Endothelial cell of umbilical vein (primary cell): ENCODE measurements around the gene PPP1R10. TPM values are rescaled to one million over a fixed set of nuclear protein-coding genes. Genes with fewer than 3 reads are reported as not detected.

ENCODE experiments used
- BruUV-seq: library from RNA; stranded (reverse); fragments of 400-500 nt; replicated peaks from 2 replicates; lab custom pipeline; 2021; lab: Mats Ljungman, UMichigan
- CTCF ChIA-PET: fragments of 300-600, 350-600 bp; sonication (Branson Sonifier 250); formaldehyde crosslinking; loops from one replicate; lab custom pipeline; 2021; ENCODE audit warnings: antibody characterized with exemption, inconsistent platforms; lab: Charles Lee
- POLR2A ChIA-PET: fragments of 300-600, 350-600 bp; sonication (Branson Sonifier 250); formaldehyde crosslinking; loops from one replicate; lab custom pipeline; 2021; ENCODE audit warnings: antibody characterized with exemption, inconsistent platforms; lab: Charles Lee
- DNase-seq: peaks from one replicate; pipeline ENCODE4 v3.0.0-alpha.2; 2011; ENCODE audit warnings: low read depth, low spot score
- FAIRE-seq: peaks from 2 replicates; lab custom pipeline; 2011; peaks lifted over from hg19 to GRCh38; lab: Jason Lieb, UNC
- H2AFZ ChIP-seq: 2 replicates; pipeline ENCODE4 v1.6.0; 2012; ENCODE audit warnings: low read depth, low read length, control low read depth, inconsistent platforms
- H3K27ac ChIP-seq: 2 replicates; pipeline ENCODE4 v1.5.1; 2011; ENCODE audit warnings: low read depth, mild to moderate bottlenecking, control low read depth, low read length, moderate library complexity; ENCODE audit not compliant: insufficient read depth
- H3K27me3 ChIP-seq, 2 experiments: 2 replicates each; pipeline versions ENCODE4 v1.6.0 to v1.6.1; 2011; ENCODE audit warnings: low read length in 2 of 2, mixed read lengths in 1 of 2; ENCODE audit not compliant: control insufficient read depth in 2 of 2, insufficient read depth in 2 of 2
- H3K36me3 ChIP-seq, 2 experiments: 2 replicates in 1 of 2; 3 replicates in 1 of 2; pipeline ENCODE4 v1.5.1; 2011; ENCODE audit warnings: low read length in 2 of 2, mild to moderate bottlenecking in 1 of 2, moderate library complexity in 1 of 2; ENCODE audit not compliant: control insufficient read depth in 2 of 2, insufficient read depth in 2 of 2; ENCODE audit errors: extremely low read depth in 1 of 2
- H3K4me1 ChIP-seq: 3 replicates; pipeline ENCODE4 v1.5.1; 2011; ENCODE audit warnings: mild to moderate bottlenecking, low read length; ENCODE audit not compliant: control insufficient read depth, insufficient read depth; ENCODE audit errors: extremely low read depth
- H3K4me2 ChIP-seq: 2 replicates; pipeline ENCODE4 v1.6.1; 2011; ENCODE audit warnings: low read length, control low read depth, mixed read lengths; ENCODE audit not compliant: insufficient read depth
- H3K4me3 ChIP-seq, 3 experiments: fragments of 200-600 bp in 1 of 3; sonication (generic), shearing (Covaris generic) in 1 of 3; replicated peaks in 1 of 3; 2 replicates each; pipeline ENCODE4 v1.5.1; 2011 to 2016; ENCODE audit warnings: control low read depth in 3 of 3, low read length in 3 of 3, mild to moderate bottlenecking in 2 of 3, inconsistent platforms in 1 of 3, low read depth in 1 of 3, moderate library complexity in 1 of 3; ENCODE audit not compliant: insufficient read depth in 1 of 3
- H3K79me2 ChIP-seq: 2 replicates; pipeline ENCODE4 v1.6.0; 2012; ENCODE audit warnings: low read length, inconsistent platforms; ENCODE audit not compliant: control insufficient read depth, insufficient read depth
- H3K9ac ChIP-seq: replicated peaks from 2 replicates; pipeline ENCODE3; 2011; ENCODE audit warnings: low read length, control low read depth; ENCODE audit not compliant: insufficient read depth; ENCODE audit errors: extremely low read depth
- H3K9me1 ChIP-seq: replicated peaks from 3 replicates; pipeline ENCODE4 v1.6.0; 2011; ENCODE audit warnings: mild to moderate bottlenecking, low read length; ENCODE audit not compliant: control insufficient read depth, insufficient read depth; ENCODE audit errors: extremely low read depth
- H3K9me3 ChIP-seq: replicated peaks from 2 replicates; pipeline ENCODE4 v1.5.1; 2012; ENCODE audit warnings: low read length, inconsistent platforms; ENCODE audit not compliant: control insufficient read depth, insufficient read depth
- H4K20me1 ChIP-seq: replicated peaks from 2 replicates; pipeline ENCODE3; 2011; ENCODE audit warnings: mild to moderate bottlenecking, low read length; ENCODE audit not compliant: control insufficient read depth, insufficient read depth; ENCODE audit errors: extremely low read depth
- JUN ChIP-seq: IDR thresholded peaks from 2 replicates; pipeline ENCODE4 v1.6.1; 2011; ENCODE audit warnings: borderline replicate concordance, low read depth; ENCODE audit not compliant: insufficient read length, insufficient read depth
- POLR2A ChIP-seq: IDR thresholded peaks from 2 replicates; pipeline ENCODE4 v1.6.1; 2012; ENCODE audit warnings: low read depth, mild to moderate bottlenecking, control low read depth, low read length
- POLR2AphosphoS5 ChIP-seq: IDR thresholded peaks from 2 replicates; pipeline ENCODE4 v1.6.1; 2012; ENCODE audit warnings: low read depth, mild to moderate bottlenecking, control low read depth, low read length, moderate library complexity; ENCODE audit not compliant: insufficient read depth
- dilution Hi-C: fragments of 300-500 bp; cut with MboI; formaldehyde crosslinking; loops from one replicate; pipeline ENCODE4 v1.15.0; 2019; ENCODE audit warnings: low sequenced_read_pairs; ENCODE audit not compliant: extremely low pct_ligation_motif_present
- intact Hi-C: fragments of 100-400 bp; cut with micrococcal nuclease; formaldehyde crosslinking; loops from one replicate; pipeline ENCODE4 v1.10.0; 2022
- polyA plus RNA-seq, 4 experiments: library from polyadenylated mRNA; depleted of rRNA in 3 of 4; stranded (reverse) in 3 of 4; unstranded in 1 of 4; fragments of >200 nt; gene quantifications; 2 replicates each; pipeline versions ENCODE4 v1.2.1 to v1.2.3, GENCODE V29; 2011 to 2012; ENCODE audit warnings: missing spikeins in 1 of 4
- total RNA-seq: library from RNA; stranded (reverse); gene quantifications from 2 replicates; pipeline ENCODE4 v1.2.3, GENCODE V29; 2021

Gene PPP1R10
- total and polyA plus RNA-seq, 2 donors (not counting 3 experiments of a cell fraction or from before 2014, with no cell fraction given): 19.2 to 88.3 TPM

DNA sequence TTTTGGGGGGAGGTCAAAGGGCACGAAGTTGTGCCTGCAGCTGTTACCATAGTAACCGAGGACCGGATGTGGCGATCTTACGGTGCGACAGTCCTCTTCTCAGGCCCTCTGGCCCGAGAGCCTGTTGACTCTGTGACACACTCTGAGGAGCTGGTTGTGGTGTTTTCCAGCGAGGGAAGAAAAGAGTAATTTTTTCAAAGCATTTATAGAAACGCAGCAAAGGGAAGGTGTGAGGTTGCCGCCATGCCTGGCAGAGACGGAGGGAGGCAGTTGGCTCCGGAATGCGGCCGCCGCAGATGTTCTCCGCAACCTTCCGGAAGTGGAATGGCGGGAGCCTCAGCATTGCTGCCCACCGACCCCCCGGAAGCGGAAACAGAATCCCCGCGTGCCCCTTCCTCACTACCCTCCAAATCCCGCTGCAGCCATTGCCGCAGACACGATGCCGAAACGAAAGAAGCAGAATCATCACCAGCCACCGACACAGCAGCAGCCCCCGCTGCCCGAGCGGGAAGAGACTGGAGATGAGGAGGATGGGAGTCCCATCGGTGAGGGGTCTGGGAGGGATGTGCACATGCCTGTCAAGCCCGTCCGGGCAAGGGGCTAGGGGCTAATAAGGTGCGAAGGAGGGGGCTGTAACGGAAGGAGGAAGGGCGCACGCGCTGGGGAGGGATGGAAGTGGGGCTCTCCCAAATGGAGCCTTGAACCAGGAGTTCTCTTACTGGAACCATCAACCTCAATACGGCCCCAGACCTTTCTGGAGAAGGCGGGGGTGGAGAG lies 59.9 kb downstream of the PPP1R10 start, which contains the start of gene PRR3:
Gene PRR3, plus strand, starts transcription at position 390 of the 777 bp plus-strand sequence. Its CDS starts 50 bp downstream, at position 440.
- ChIA-PET CTCF (interaction anchor here (0.9 to 4.9 kb wide), 8 partner anchors 12 to 115 kb away, joined by 3 to 65 read pairs (median 7); partner anchors contain the start of genes ABCF1 and DHX16), POLR2A (interaction anchor here (0.6 to 2.1 kb wide), 2 partner anchors 14 to 557 kb away, joined by 4 to 9 read pairs; partner anchors contain the start of genes ABCF1 and PSORS1C1)
- peak within 1 kb of the TSS; percentile 83 for H3K4me2 ChIP-seq
- peaks cover 16% of the 10 kb centered on the region for H3K79me2 ChIP-seq
- no peaks in the 10 kb centered on the region for H3K9me1 ChIP-seq
- H3K9ac ChIP-seq: peak within 1 kb of the TSS; percentile 86
- no peaks in the 10 kb centered on the region for H3K27me3 ChIP-seq
- FAIRE-seq: peak; percentile 95
- intact Hi-C loops (loop anchor here (1.0 kb wide), 4 partner anchors 14 to 130 kb away; partner anchors contain the start of genes ABCF1, MRPS18B and PPP1R10), dilution Hi-C loops (no loop called here)
- H3K4me3 ChIP-seq: peak within 1 kb of the TSS; percentile 39 to 93 (median 52)
- H3K27ac ChIP-seq: peak within 1 kb of the TSS; percentile 84
- DNase-seq: peak; percentile 85
- H3K4me1 ChIP-seq: peaks cover 19% of the 10 kb centered on the region
- H3K9me3 ChIP-seq: no peaks in the 10 kb centered on the region
- peak; percentile 55 for TF ChIP-seq POLR2A
- TF ChIP-seq JUN: no peak
- peak; percentile 64 for TF ChIP-seq POLR2AphosphoS5
- H2AFZ ChIP-seq: peak within 1 kb of the TSS; percentile 94
- BruUV-seq: TSS peak; percentile 38
- H4K20me1 ChIP-seq: no peaks in the 10 kb centered on the region
- H3K36me3 ChIP-seq: peaks cover 0 to 13% of the 10 kb centered on the region in 2 experiments
